Astrocyte of the hippocampus (primary cell): ENCODE results near the gene TPM1.
"Not testable (repeated sequence)": the region's sequence is repeated elsewhere in the genome, so short reads cannot be mapped to it uniquely, and the experiment has no call there.

Experiments used
- DNase-seq: peaks from one replicate; pipeline ENCODE4 v3.0.0; 2011; ENCODE audit warnings: low read depth, low spot score

The TPM1 gene

GRCh38 chr15:63093486-63094205 lies 51.1 kb downstream of the TPM1 start:
- peak; percentile 87 for DNase-seq

DNA sequence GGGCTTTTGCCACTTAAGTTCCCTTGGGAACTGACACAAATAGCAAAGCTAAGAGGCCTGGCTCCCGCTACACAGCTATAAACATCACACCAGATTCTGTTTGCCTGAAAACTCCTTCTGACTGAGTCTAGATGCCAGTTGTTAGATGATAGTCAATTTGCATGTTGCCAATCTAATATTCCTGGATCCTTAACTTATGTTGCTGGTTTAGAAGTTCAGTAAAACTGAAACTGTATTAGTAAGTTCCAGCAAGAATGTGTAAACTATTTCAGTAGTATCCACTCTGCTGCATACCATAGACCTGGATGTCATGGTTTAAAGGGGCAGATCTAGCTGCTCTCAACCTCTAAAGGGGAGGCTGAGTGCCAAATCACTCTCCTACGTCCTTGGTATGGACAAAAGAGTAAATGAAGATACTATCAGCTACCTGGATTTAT lies 52.0 kb downstream of the TPM1 start:
- DNase-seq, result peak; percentile 73

GRCh38 chr15:63096178-63096577 lies 53.6 kb downstream of the TPM1 start:
- no peak for DNase-seq

DNA sequence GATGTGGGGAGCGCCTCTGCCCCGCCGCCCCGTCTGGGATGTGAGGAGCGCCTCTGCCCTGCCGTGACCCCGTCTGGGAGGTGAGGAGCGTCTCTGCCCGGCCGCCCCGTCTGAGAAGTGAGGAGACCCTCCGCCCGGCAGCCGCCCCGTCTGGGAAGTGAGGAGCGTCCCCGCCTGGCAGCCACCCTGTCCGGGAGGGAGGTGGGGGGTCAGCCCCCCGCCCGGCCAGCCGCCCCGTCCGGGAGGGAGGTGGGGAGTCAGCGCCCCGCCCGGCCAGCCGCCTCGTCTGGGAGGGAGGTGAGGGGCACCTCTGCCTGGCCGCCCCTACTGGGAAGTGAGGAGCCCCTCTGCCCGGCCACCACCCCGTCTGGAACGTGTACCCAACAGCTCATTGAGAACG lies 56.4 kb downstream of the TPM1 start:
- DNase-seq, result not testable (repeated sequence)

- DNase-seq, result not testable (repeated sequence)
Observed at GRCh38 chr15:63099581-63099980, 57.0 kb downstream of the TPM1 start.

DNA sequence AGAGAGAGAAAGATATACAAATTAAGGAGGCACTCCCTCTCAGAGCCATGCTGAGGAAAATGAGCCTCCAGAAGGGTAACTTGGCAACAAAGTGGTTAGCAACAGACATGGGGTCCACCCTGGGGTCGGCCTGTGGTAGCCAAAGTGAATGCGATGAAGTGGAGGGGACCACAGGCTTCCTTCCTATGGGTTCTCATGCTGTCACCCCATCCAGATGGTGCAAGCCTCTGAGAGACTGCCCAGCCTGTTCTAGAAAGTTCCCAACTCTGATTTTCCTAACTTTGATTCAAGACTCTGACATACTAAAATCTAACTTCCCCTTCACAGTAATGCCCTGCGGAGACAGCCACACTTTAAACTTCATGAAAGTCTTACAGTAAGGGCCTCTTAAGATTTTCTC lies 60.9 kb downstream of the TPM1 start:
- no peak for DNase-seq

GRCh38 chr15:63104727-63105126 lies 62.2 kb downstream of the TPM1 start:
- peak; percentile 46 for DNase-seq

DNA sequence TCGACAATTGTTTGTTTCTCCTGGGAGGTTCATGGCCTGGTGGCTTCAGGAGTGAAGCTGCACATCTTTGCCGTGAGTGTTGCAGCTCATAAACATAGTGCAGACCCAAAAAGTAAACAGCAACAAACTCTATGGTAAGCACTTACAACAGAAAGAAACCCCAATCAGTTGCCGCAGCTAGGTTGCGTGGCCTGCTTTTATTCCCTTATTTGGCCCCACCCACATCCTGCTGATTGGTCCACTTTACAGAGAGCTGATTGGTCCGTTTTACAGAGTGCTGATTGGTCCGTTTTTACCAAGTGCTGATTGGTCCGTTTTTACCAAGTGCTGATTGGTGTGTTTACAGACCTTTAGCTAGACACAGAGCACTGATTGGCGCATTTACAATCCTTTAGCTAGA lies 62.8 kb downstream of the TPM1 start:
- DNase-seq, result not testable (repeated sequence)

GRCh38 chr15:63107895-63108546 lies 65.5 kb downstream of the TPM1 start:
- DNase-seq, result peak; percentile 99

DNA sequence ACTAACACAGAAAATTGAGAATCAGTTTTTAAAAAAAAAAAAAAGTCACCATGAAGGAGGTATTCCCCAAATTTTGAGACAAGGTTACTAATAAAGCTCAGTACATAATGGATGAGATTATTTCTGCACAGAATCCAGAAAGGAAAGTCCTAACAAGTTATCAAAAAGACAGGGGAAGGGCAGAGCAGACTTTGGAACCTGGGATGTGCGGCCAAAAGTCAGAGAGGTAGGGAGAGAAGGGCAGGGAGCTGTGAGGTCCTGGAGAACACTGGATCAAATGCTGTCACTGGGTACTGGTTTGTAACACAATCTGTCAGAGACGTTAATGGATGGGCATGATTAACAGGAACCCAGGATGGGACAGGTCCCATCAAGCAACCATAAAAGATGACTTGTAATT lies 67.0 kb downstream of the TPM1 start:
- no peak for DNase-seq

GRCh38 chr15:63109920-63110319 lies 67.4 kb downstream of the TPM1 start:
- DNase-seq, result no peak

- DNase-seq, result no peak
Observed at GRCh38 chr15:63110428-63111026, 68.0 kb downstream of the TPM1 start.

DNA sequence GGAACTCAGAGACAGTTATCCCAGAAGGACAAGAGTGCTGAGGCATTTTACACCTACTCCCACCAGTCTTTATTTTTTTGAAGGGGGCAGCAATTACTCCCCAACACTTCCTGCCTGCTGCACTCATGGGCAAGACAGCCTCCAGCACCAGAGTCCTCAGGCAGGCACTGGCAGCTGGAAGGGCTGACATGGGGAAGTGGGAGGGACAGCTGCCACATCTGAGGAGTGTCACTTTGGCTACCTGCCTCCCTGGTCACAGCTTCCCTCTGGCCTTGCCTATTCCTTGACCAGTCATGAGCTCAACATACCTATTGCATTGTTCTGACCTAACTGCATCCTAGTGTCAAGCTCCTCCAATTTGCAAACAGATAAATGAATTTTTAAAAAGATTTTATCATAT lies 68.9 kb downstream of the TPM1 start:
- DNase-seq, result no peak

DNA sequence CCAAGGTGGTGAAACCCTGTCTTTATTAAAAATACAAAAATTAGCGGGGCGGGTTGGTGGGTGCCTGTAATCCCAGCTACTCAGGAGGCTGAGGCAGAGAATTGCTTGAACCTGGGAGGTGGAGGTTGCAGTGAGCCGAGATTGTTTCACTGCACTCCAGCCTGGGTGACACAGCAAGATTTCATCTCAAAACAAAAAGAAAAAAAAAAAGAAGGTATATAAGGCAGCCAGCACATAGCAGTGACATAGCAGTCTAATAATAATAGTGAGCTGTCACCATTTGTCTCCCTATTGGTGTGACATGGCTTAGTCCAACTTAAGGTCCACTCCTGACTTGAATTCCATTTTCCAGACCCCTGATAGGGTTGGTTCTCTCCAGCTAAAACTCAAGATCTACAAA lies 70.3 kb downstream of the TPM1 start:
- DNase-seq, result no peak

- DNase-seq, result no peak
Observed at GRCh38 chr15:63114465-63114864, 71.9 kb downstream of the TPM1 start.
